ENCODE results near the gene PLA2G6. TPM values are rescaled to one million over a fixed set of nuclear protein-coding genes. Genes with fewer than 3 reads are reported as not detected.
A peak's percentile ranks its signal among the peaks of the same experiment; 100 is the strongest.
"Not testable (repeated sequence)": the region's sequence is repeated elsewhere in the genome, so short reads cannot be mapped to it uniquely, and the experiment has no call there.

The PLA2G6 gene
- total RNA-seq, 1 donor from 2014 or later, result 35.8 TPM

DNA sequence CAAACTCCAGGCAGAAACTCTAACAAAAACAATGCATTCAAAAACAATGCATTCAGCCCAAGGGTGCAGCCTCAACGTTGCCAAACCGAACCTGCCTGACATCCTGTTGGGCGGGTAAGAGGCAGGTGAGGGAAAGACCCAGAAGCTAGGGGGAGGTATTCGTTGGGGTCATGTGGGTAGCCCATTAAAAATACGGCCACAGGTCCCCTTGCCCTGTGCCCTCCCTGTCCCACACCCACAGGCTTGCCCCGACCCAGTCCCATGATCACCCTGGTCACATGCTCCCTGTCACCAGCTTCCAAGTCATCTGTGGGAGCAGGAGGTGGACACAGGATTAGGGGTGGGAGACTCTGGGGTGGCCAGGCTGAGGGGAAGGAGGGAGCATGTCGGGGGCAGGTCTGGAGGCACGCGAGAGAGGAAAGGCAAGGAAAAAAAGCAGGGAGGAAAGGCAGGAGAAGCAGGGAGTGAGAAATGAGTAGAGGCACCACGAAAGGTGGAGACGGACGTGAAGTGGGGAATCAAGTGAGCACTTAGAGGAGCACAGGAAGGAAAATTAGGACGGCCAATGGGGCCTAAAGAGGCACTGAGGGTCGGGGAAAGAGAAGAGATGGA lies 683 bp downstream of the PLA2G6 start:
- TF ChIP-seq POLR2A (IDR thresholded peaks at IDR 0.05) (no peak), POLR2AphosphoS5 (IDR thresholded peaks at IDR 0.05; ENCODE audit: insufficient read depth in 1 of 2, low read depth in 1 of 2) (peak in 1 of 2 donors; percentile 57)
- no peaks in the 10 kb centered on the region for H3K27me3 ChIP-seq
- no peaks in the 10 kb centered on the region for H3K9me3 ChIP-seq
- H3K4me1 ChIP-seq, result peaks cover 41% of the 10 kb centered on the region
- no peak for DNase-seq (ENCODE audit: extremely low spot score in 2 of 2)
- peak overlapping the region; percentile 63 to 69 for H3K4me3 ChIP-seq
- H3K27ac ChIP-seq, result peak overlapping the region; percentile 99
- H3K36me3 ChIP-seq, result no peaks in the 10 kb centered on the region
- intact Hi-C loops (cut with DNase I), result loop anchor here (10.0 kb wide), 1 partner anchor 116 kb away; no protein-coding TSS in a partner anchor

DNA sequence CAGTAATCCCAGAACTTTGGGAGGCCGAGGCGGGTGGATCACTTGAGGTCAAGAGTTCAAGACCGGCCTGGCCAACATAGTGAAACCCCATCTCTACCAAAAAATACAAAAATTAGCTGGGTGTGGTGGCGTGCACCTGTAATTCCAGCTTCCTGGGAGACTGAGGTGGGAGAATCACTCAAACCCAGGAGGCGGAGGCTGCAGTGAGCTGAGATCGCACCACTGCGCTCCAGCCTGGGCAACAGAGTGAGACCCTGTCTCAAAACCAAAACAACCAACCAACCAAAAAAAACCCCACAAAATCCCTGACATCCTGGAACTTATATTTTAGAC lies 3.1 kb downstream of the PLA2G6 start:
- Histone ChIP-seq H3K4me1 (peaks cover 49% of the 10 kb centered on the region), H3K27ac (peak overlapping the region; percentile 99)
- H3K9me3 ChIP-seq; H3K36me3 ChIP-seq; H3K4me3 ChIP-seq; H3K27me3 ChIP-seq; DNase-seq (ENCODE audit: extremely low spot score in 2 of 2); intact Hi-C loops (cut with DNase I): not testable (repeated sequence)

DNA sequence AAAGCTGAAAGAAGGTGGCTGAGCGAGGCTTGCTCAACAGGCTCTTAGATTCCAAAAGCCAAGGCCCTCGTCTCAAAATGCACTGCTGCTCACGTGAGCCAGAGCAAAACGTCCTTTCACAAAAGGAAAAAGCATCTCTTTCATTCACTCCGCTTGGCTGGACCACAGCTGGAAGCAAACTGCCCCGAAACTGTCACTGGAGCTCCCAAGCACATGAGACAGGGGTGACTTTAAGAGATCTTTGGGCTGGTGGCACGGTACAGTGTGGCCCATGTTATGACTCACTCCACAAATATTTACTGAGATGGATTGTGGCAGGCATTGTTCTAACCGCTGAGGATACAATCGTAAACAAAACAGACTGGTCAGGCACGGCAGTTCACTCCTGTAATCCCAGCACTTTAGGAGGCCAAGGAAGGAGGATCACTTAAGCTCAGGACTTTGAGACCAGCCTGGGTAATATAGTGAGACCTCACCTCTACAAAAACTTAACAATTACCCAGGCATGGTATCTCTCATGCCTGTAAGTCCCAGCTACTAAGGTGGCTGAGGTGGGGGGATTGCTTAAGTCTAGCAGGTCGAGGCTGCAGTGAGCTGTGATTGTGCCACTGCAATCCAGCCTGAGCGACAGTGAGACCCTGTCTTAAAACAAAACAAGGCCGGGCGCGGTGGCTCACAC lies 3.6 kb downstream of the PLA2G6 start:
- H3K36me3 ChIP-seq, result no peaks in the 10 kb centered on the region
- H3K27ac ChIP-seq, result peak overlapping the region; percentile 99
- H3K4me3 ChIP-seq, result no peak overlapping the region
- no peak for DNase-seq (ENCODE audit: extremely low spot score in 2 of 2)
- peak in 1 of 2 donors; percentile 84 for TF ChIP-seq POLR2AphosphoS5 (IDR thresholded peaks at IDR 0.05; ENCODE audit: insufficient read depth in 1 of 2, low read depth in 1 of 2)
- no peak for TF ChIP-seq POLR2A (IDR thresholded peaks at IDR 0.05)
- intact Hi-C loops (cut with DNase I), result no loop called here
- H3K27me3 ChIP-seq, result no peaks in the 10 kb centered on the region
- peaks cover 55% of the 10 kb centered on the region for H3K4me1 ChIP-seq
- H3K9me3 ChIP-seq, result no peaks in the 10 kb centered on the region

DNA sequence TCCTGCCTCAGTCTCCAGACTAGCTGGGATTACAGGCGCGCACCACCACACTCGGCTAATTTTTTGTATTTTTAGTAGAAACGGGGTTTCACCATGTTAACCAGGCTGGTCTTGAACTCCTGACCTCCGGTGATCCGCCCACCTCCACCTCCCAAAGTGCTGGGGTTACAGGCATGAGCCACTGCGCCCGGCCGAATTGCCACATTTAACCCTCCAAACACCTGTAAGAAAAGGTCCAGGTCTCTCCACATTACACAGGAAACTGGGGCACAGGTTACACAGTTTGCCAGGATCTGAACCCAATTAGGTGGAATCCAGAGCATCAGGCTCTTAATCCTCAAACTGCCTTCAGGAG lies 4.1 kb downstream of the PLA2G6 start:
- H3K27me3 ChIP-seq; H3K9me3 ChIP-seq; H3K4me3 ChIP-seq; DNase-seq (ENCODE audit: extremely low spot score in 2 of 2); H3K36me3 ChIP-seq; intact Hi-C loops (cut with DNase I): not testable (repeated sequence)
- Histone ChIP-seq H3K27ac (peak overlapping the region; percentile 99), H3K4me1 (peaks cover 60% of the 10 kb centered on the region)

DNA sequence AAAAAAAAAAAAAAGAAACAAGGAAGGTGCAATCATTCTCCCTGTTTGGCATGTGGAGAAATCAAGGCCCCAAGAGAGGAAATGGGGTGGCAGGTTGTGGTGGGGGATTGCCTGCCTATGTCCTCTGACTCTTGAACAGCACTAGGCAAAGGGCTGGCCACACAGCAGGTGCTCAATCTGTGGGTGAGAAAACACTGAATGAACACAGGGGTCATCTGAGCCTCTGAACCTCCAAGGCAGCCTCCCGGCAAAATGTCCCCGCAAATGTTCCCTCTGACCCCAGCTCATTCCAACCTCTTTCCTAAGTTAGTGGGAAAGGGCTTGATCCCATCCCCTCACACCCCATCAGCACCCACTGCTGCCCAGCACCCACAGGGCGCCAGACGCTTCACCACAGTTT lies 4.6 kb downstream of the PLA2G6 start:
- H3K9me3 ChIP-seq, result no peaks in the 10 kb centered on the region
- no peak overlapping the region for H3K4me3 ChIP-seq
- H3K4me1 ChIP-seq, result peaks cover 62% of the 10 kb centered on the region
- no peaks in the 10 kb centered on the region for H3K36me3 ChIP-seq
- no peak for DNase-seq (ENCODE audit: extremely low spot score in 2 of 2)
- intact Hi-C loops (cut with DNase I), result no loop called here
- H3K27ac ChIP-seq, result peak overlapping the region; percentile 99
- no peak for TF ChIP-seq POLR2A (IDR thresholded peaks at IDR 0.05)
- TF ChIP-seq, protein P1, sequence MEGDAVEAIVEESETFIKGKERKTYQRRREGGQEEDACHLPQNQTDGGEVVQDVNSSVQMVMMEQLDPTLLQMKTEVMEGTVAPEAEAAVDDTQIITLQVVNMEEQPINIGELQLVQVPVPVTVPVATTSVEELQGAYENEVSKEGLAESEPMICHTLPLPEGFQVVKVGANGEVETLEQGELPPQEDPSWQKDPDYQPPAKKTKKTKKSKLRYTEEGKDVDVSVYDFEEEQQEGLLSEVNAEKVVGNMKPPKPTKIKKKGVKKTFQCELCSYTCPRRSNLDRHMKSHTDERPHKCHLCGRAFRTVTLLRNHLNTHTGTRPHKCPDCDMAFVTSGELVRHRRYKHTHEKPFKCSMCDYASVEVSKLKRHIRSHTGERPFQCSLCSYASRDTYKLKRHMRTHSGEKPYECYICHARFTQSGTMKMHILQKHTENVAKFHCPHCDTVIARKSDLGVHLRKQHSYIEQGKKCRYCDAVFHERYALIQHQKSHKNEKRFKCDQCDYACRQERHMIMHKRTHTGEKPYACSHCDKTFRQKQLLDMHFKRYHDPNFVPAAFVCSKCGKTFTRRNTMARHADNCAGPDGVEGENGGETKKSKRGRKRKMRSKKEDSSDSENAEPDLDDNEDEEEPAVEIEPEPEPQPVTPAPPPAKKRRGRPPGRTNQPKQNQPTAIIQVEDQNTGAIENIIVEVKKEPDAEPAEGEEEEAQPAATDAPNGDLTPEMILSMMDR (IDR thresholded peaks at IDR 0.05), result no peak
- TF ChIP-seq POLR2AphosphoS5 (IDR thresholded peaks at IDR 0.05; ENCODE audit: insufficient read depth in 1 of 2, low read depth in 1 of 2), result no peak
- no peaks in the 10 kb centered on the region for H3K27me3 ChIP-seq

DNA sequence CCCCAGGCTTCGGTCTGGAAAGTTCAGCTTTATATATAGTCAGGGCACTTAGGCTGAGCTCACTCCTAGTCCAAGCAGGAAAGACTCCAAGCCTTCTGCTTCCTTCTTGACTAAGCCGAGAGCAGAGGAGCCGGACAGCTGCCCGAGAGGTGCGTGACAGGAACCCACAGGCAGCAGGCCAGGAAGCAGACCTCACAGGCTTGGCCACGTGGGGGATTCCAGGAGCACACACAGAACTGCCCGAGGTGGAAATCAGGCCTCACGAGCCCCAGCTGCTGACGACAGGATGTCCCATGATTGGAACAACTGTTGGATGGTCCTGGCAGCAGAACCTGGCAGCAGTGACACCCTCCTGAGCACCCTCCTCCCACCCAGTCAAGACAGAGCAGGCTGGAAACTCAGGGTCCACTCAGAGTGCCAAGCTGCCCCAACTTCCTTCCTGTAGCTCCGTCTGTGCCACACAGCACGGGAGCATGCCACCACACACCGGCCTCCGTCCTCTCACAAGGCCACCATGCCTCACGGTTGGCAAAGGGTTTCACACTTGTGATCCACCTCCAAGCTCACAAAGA lies 5.4 kb downstream of the PLA2G6 start:
- Histone ChIP-seq H3K4me3 (no peak overlapping the region), H3K9me3 (no peaks in the 10 kb centered on the region), H3K36me3 (no peaks in the 10 kb centered on the region), H3K27me3 (no peaks in the 10 kb centered on the region), H3K27ac (peak overlapping the region; percentile 99), H3K4me1 (peaks cover 61% of the 10 kb centered on the region)
- intact Hi-C loops (cut with DNase I), result no loop called here
- TF ChIP-seq POLR2A (IDR thresholded peaks at IDR 0.05) (no peak), POLR2AphosphoS5 (IDR thresholded peaks at IDR 0.05; ENCODE audit: insufficient read depth in 1 of 2, low read depth in 1 of 2) (peak; percentile 82 to 91)
- TF ChIP-seq, protein P1 (IDR thresholded peaks at IDR 0.05), result no peak
- DNase-seq (ENCODE audit: extremely low spot score in 2 of 2), result peak in 1 of 2 donors; percentile 95
